ENCODE results near the gene IL17A. TPM values are rescaled to one million over a fixed set of nuclear protein-coding genes. Genes with fewer than 3 reads are reported as not detected.

The IL17A gene
- total and polyA plus RNA-seq, 2 donors (not counting 1 experiment from before 2014, with no cell fraction given), result not detected

DNA sequence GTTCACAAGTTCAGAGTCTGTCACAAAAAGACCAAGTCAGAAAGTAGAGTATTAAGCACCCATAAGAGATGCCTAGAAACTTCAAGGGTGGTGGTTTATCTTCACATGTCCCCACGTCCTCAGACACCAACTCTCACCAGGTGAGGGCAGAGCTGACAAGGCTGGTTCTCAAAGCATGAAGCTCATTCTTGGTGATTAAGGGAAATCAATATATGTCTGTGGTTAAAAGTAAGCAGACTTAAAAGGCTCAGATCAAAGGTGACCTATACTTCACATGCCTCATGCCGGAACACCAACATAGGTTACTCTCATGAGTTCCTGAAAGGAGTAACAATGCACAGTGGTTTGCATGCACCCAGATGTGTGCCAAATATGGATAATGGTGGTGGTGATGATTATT lies 27.0 kb downstream of the IL17A start:
- Histone ChIP-seq H2AFZ (ENCODE audit: low read length) (no peak overlapping the region), H3K79me2 (ENCODE audit: control insufficient read depth, insufficient read depth, low read length) (no peaks in the 10 kb centered on the region), H3K27me3 (ENCODE audit: control insufficient read depth, insufficient read depth, low read length) (peaks cover 6% of the 10 kb centered on the region), H4K20me1 (ENCODE audit: control insufficient read depth, extremely low read depth, insufficient read depth, low read length) (no peaks in the 10 kb centered on the region), H3K4me3 (replicated peaks in 1 of 4; ENCODE audit: control extremely low read depth in 1 of 4, insufficient read depth in 1 of 4, low read depth in 3 of 4, low read length in 4 of 4) (no peak overlapping the region), H3K36me3 (ENCODE audit: control insufficient read depth, insufficient read depth, low read length) (no peaks in the 10 kb centered on the region), H3K27ac (ENCODE audit: insufficient read depth, low read length) (no peak overlapping the region), H3K4me2 (ENCODE audit: extremely low read depth, insufficient read depth, low read length) (no peak overlapping the region), H3K9ac (ENCODE audit: insufficient read depth, low read length) (no peak overlapping the region), H3K4me1 (ENCODE audit: control insufficient read depth, extremely low read depth, insufficient read depth, low read length) (no peaks in the 10 kb centered on the region), H3K9me3 (ENCODE audit: control insufficient read depth, insufficient read depth, low read depth, low read length) (no peaks in the 10 kb centered on the region)
- TF ChIP-seq, protein P1, sequence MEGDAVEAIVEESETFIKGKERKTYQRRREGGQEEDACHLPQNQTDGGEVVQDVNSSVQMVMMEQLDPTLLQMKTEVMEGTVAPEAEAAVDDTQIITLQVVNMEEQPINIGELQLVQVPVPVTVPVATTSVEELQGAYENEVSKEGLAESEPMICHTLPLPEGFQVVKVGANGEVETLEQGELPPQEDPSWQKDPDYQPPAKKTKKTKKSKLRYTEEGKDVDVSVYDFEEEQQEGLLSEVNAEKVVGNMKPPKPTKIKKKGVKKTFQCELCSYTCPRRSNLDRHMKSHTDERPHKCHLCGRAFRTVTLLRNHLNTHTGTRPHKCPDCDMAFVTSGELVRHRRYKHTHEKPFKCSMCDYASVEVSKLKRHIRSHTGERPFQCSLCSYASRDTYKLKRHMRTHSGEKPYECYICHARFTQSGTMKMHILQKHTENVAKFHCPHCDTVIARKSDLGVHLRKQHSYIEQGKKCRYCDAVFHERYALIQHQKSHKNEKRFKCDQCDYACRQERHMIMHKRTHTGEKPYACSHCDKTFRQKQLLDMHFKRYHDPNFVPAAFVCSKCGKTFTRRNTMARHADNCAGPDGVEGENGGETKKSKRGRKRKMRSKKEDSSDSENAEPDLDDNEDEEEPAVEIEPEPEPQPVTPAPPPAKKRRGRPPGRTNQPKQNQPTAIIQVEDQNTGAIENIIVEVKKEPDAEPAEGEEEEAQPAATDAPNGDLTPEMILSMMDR (conservative IDR thresholded peaks at IDR 0.05 in 1 of 2, IDR thresholded peaks at IDR 0.05 in 1 of 2; ENCODE audit: low read depth in 1 of 2, low read length in 2 of 2), result no peak
- TF ChIP-seq EZH2 (IDR thresholded peaks at IDR 0.05; ENCODE audit: low read length, missing control alignments), result no peak
- no peak for DNase-seq (ENCODE audit: low read depth in 2 of 2)

DNA sequence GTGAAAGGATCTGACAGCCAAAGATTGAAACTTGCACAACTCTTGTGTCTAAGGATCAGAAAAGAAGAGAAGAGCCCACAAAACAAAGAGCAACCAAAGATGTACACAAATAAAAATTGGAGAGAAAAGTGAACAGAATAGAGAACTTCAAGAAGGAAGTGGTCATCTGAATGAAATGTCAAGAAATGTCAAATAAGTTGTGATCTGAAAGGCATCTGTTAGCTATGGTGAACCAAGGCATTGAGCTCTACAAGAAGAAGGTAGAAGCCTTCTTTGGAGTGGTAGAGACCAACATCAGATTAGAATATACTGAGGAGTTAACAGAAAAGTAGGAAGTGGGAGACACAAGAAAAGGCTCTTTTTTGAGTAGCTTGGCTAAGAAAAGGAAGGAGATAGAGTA lies 29.6 kb downstream of the IL17A start:
- no peak overlapping the region for H2AFZ ChIP-seq (ENCODE audit: low read length)
- no peak for TF ChIP-seq EZH2 (IDR thresholded peaks at IDR 0.05; ENCODE audit: low read length, missing control alignments)
- TF ChIP-seq, protein P1 (conservative IDR thresholded peaks at IDR 0.05 in 1 of 2, IDR thresholded peaks at IDR 0.05 in 1 of 2; ENCODE audit: low read depth in 1 of 2, low read length in 2 of 2), result no peak
- H3K36me3 ChIP-seq (ENCODE audit: control insufficient read depth, insufficient read depth, low read length), result no peaks in the 10 kb centered on the region
- no peak overlapping the region for H3K4me2 ChIP-seq (ENCODE audit: extremely low read depth, insufficient read depth, low read length)
- no peak overlapping the region for H3K27ac ChIP-seq (ENCODE audit: insufficient read depth, low read length)
- no peaks in the 10 kb centered on the region for H3K4me1 ChIP-seq (ENCODE audit: control insufficient read depth, extremely low read depth, insufficient read depth, low read length)
- DNase-seq (ENCODE audit: low read depth in 2 of 2), result no peak
- peaks cover 6% of the 10 kb centered on the region for H3K27me3 ChIP-seq (ENCODE audit: control insufficient read depth, insufficient read depth, low read length)
- H4K20me1 ChIP-seq (ENCODE audit: control insufficient read depth, extremely low read depth, insufficient read depth, low read length), result no peaks in the 10 kb centered on the region
- H3K9ac ChIP-seq (ENCODE audit: insufficient read depth, low read length), result no peak overlapping the region
- H3K9me3 ChIP-seq (ENCODE audit: control insufficient read depth, insufficient read depth, low read depth, low read length), result no peaks in the 10 kb centered on the region
- H3K4me3 ChIP-seq (replicated peaks in 1 of 4; ENCODE audit: control extremely low read depth in 1 of 4, insufficient read depth in 1 of 4, low read depth in 3 of 4, low read length in 4 of 4), result no peak overlapping the region
- H3K79me2 ChIP-seq (ENCODE audit: control insufficient read depth, insufficient read depth, low read length), result no peaks in the 10 kb centered on the region

DNA sequence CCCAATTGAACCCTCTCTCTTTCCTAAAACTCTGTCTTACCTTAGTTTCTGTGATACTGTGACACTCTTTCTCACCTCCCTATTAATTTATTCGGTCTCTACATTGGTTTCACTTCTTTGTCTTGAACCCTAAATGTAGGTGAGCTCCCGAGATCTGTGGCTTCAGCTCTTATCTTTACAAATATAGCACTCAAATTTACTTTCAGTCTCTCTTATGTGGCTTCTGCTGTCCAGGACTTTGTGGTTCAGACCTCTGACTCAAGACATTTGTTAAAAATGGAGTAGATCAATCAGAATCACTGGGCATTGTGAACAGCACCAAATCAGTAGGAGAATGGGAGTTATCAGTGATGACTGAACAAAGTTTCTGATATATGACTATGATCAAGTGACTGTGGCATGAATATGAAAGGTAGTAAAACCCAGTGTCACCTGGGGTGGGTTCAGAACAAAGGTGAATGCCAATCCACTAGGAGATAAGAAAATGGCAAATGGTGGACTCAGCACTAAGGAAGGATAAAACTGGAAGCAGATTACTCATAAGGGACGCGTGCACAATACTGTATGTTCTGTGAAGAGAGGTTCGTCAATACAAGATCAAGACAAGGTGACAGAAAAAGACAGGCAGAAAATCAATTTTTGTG lies 30.9 kb downstream of the IL17A start:
- Histone ChIP-seq H3K4me3 (replicated peaks in 1 of 4; ENCODE audit: control extremely low read depth in 1 of 4, insufficient read depth in 1 of 4, low read depth in 3 of 4, low read length in 4 of 4) (no peak overlapping the region), H3K27me3 (ENCODE audit: control insufficient read depth, insufficient read depth, low read length) (peaks cover 6% of the 10 kb centered on the region), H4K20me1 (ENCODE audit: control insufficient read depth, extremely low read depth, insufficient read depth, low read length) (no peaks in the 10 kb centered on the region), H3K79me2 (ENCODE audit: control insufficient read depth, insufficient read depth, low read length) (no peaks in the 10 kb centered on the region), H3K4me1 (ENCODE audit: control insufficient read depth, extremely low read depth, insufficient read depth, low read length) (no peaks in the 10 kb centered on the region), H3K9ac (ENCODE audit: insufficient read depth, low read length) (no peak overlapping the region), H3K4me2 (ENCODE audit: extremely low read depth, insufficient read depth, low read length) (no peak overlapping the region), H3K27ac (ENCODE audit: insufficient read depth, low read length) (no peak overlapping the region), H2AFZ (ENCODE audit: low read length) (no peak overlapping the region), H3K9me3 (ENCODE audit: control insufficient read depth, insufficient read depth, low read depth, low read length) (no peaks in the 10 kb centered on the region), H3K36me3 (ENCODE audit: control insufficient read depth, insufficient read depth, low read length) (no peaks in the 10 kb centered on the region)
- TF ChIP-seq EZH2 (IDR thresholded peaks at IDR 0.05; ENCODE audit: low read length, missing control alignments), result no peak
- TF ChIP-seq, protein P1 (conservative IDR thresholded peaks at IDR 0.05 in 1 of 2, IDR thresholded peaks at IDR 0.05 in 1 of 2; ENCODE audit: low read depth in 1 of 2, low read length in 2 of 2), result no peak
- no peak for DNase-seq (ENCODE audit: low read depth in 2 of 2)
